Activated CD4-positive, CD25-positive, alpha-beta regulatory T cell treated with anti-CD3 and anti-CD28 coated beads, Interleukin-2, amount 50 U/mL, for 16 hours (primary cell): ENCODE data around the gene ZNF22.

Source experiments
- DNase-seq: peaks from one replicate; pipeline ENCODE4 v3.0.0-alpha.2; 2020; ENCODE audit warnings: low read depth, low spot score

The ZNF22 gene

GRCh38 chr10:45000752-45001380 lies at the start of gene ZNF22:
TSS of gene ZNF22 (plus strand) at chr10:45000923. CDS start at chr10:45003369, 2,446 bp downstream.
- peak; percentile 15 for DNase-seq

DNA sequence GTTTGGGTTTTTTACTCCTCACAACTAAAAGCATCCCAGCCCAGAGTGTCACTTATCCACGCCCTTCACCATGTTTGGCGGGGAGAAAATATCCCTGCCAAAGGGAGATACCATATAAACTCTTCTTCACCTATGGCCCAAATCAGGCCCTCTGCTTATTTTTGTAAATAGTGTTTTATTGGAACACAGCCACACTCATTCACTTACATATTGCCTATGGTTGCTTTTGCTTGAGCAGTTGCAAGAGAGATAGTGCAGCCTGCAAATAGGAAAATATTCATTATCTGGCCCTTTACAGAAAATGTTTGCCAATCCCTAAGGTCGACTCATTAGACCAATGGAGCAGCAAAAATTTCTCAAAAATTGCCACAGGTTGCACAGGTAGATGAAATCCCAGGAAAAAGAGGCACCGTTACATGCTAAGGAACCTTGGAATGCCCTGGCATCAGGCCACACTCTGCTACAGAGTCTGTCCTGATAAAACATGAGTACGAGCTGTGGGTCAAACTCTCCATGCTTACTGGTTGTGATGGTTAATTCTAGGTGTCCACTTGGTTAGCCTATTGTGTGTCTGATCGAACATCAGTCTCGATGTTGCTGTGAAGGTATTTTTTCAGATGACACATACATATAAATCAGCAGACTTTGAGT lies 49.0 kb upstream of the ZNF22 start:
- no peak for DNase-seq

- no peak for DNase-seq
Measured at GRCh38 chr10:44952779-44953231, 47.9 kb upstream of the ZNF22 start.

- no peak for DNase-seq
Measured at GRCh38 chr10:44954042-44954441, 46.7 kb upstream of the ZNF22 start.

DNA sequence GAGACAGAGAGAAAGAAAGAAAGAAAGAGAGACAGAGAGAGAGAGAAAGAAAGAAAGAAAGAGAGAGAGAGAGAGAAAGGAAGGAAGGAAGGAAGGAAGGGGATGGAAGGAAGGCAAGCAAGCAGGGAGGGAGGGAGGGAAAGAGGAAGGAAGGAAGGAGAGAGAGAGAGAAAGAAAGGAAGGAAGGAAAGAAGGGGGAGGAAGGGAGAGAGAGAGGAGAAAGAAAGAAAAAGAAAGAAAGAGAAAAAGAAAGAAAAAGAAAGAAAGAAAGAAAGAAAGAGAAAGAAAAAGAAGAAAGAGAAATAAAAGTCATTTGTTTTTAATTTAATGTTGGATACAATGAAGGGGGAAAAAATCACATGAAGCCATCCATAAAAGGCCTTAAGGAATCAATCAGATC lies 45.8 kb upstream of the ZNF22 start:
- no peak for DNase-seq

DNA sequence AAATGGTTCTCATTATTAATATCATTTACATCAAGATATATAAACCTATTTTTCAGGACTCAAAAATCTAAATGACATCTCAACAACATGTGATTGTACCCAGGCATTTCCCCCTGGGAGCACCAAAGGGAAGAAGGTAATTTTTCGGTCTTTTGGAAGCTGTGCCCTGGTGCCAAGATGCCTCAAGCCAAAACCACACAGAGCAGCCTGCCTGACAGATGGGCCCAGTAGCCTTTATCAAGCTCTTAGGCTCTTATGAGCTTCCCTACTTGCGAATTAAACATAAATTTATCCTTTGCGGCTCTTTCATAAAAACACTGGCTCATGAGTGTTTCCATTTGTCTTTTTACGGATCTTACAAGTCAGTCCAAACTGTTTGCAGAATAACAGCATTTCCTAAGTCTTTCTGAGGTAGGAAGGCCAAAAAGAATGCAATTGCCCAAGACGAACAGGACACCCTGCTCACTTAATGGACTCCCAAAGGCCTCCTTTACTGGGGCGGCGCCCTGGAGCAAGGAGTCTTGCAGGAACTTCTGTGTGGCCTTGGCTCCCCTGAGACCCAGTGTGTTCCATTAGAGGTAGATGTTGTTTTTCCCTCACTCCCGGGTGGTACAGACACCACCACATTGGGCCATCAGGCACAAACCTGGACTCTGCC lies 45.2 kb upstream of the ZNF22 start:
- DNase-seq = no peak

GRCh38 chr10:44956226-44956625 lies 44.5 kb upstream of the ZNF22 start:
- no peak for DNase-seq

DNA sequence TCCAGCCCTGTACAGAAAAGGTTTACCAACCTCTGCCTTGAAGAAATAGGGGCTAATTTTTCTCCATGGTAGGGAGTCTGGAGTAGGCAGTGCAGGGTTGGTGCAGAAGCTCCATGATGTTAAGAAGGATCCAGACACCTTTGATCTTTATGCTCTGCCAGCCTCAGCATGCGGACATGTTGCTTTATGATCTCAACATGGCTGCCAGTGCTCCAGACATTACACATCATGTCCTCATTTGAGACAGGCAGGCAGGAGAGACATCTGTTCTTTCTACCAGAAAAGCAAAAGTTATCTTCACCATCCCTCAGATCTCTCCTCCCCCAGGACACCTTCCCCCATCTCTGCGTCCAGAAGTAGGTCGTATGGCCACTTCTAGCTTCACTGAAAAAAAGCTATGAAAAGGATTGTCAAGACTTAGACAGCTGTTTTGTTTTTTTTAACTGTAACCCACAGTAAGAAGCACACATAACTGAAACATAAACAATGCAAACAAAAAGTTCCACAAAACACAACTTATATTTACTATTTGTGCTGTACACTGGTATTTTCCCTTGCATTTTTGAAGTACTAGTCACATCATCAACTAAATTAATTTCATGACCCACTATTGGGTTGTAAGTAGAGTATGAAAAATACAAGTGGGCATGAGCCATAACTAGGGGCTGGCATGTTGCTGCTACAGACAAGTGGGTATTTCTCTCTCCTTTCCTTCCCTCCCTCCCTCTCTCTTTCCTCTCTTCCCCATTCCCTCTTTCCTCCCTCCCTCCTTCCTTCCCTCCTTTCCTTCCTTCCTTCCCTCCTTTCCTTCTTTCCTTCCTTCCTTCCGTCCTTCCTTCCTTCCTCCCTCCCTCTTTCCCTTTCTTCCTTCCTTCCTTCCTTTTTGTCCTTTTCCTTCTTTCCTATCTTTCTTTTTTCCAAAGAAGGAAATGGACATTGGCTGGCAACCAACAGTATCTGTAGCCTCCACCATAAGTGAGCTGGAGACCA lies 43.7 kb upstream of the ZNF22 start:
- no peak for DNase-seq

DNA sequence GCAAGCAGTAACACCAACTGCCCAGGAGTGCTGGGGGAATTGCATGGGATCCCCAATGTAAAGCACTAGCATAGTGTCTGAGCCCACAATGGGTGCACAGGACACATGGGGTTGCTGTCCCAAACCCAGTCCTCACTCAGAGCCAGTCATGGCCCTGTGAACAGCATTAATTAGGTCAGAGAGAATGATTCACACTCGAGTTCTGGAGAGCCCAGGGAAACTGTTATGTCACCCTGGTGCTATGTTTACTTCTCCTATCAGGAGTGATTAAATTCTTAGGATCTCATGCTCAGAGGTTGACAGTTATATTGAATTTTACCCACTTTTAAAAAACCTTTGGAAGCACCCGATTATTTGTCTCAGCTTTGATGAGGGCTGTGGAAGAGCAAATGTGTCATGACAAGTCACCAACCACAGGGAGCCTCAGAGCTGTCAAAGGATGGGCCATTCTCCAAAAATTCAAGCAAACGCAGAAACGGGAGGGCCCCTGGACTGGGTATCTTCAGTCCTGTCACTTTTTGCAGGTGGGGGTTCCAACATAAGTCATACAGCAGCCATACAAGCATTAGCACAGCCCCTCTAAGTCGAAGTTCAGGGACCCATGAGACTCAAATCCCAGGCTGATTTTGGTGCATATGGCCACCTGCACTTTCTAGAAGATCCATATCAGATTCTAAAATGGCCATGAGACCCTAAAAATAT lies 42.4 kb upstream of the ZNF22 start:
- DNase-seq = no peak

GRCh38 chr10:44958898-44959246 lies 41.9 kb upstream of the ZNF22 start:
- DNase-seq = no peak

DNA sequence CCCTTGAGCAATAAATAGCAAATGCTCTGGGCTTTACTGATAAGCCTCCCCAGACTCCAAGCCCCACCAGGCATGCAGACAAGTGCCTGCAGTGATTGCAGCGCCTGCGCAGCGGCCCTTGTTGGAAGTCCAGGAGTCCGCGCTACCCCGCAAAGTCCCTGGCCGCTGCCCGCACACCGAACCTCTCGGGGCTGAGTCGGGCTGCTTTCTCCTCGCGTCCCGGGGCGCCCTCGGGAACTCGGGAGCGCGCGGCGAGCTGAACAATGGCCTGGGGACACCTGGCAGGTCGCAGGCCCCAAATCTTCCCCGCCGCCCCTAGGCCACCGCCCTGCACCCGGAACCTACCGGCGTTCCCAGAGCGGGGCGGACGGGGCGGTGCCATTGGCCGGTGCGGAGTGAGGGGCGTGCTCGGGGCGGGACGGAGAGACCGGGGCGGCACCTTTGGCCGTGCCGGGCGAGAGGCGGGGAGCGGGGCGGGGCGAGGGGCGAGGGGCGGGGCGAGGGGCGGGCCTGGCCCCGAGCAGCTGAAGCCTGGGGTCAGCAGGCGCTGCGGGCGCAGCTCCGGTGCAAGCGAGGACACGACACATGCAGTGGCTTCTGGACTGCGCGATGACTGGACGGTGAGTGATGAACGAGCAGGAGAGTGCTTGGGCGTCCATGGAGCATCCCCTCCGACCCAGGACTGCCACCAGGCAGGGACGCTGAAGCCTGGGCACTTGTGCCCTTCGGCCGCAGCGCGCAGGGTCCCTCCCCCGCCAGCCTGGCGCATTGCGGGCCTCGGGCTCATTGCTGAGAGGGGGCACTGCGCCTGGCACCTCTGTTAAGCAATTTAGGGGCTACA lies 41.3 kb upstream of the ZNF22 start, which contains the start of gene RASSF4:
RASSF4 (plus strand) TSS at position 556 of the 841 bp plus-strand sequence. CDS start 10,401 bp downstream, outside the sequence.
- peak; percentile 80 for DNase-seq

- DNase-seq = no peak
Measured at GRCh38 chr10:44960088-44960460, 40.6 kb upstream of the ZNF22 start.

DNA sequence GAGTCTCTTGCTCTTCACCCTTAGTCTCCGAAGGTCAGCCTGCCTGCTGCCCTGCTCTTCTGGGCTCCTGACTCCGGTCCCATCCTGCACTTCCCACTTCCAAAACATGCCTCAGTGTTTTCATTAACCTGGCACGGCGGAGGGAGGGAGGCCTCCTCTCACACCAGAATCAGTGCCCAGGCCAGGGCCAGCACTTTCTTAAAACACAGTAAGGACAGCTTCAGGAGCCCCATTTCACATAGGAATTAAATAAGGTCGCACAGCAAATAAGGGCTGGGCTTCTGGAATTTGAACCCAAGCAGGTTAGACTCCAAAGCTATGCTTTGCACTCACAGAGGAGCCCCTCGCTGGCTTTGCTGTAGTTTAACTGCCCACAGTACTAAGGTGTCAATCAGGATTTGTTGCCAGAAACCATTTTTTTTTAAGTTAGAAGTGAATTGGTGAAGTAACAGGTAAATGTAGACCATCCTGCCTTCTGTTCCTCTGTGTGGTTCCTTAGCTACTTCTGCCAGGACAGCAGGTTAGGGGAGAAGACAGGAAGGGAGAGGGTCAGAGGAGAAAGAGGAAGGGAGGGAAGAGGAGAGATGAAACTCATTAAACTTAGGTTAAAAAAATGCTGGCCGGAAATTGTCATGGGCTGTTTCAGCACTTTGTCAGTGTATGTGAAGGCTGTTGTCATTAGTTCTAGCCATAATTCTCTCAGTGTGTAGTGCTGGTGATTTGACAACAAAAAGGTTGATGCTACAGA lies 40.1 kb upstream of the ZNF22 start:
- no peak for DNase-seq

DNA sequence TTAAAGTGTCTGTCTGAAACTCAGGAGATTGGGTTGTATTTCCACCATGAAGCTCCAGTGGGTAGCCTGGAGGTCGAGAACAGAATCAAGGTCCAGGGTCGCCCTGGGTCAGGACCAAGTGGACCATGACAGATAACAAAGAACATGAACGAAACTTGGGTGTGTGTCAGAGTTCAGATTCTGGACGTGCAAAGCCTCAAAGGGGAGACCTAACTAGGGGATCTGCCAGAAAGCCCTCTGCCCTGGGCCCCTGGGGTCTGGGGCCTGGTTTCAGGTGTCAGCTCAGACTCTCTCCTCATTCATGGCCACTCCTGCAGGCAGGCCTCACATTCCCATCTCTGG lies 39.5 kb upstream of the ZNF22 start:
- DNase-seq = no peak

DNA sequence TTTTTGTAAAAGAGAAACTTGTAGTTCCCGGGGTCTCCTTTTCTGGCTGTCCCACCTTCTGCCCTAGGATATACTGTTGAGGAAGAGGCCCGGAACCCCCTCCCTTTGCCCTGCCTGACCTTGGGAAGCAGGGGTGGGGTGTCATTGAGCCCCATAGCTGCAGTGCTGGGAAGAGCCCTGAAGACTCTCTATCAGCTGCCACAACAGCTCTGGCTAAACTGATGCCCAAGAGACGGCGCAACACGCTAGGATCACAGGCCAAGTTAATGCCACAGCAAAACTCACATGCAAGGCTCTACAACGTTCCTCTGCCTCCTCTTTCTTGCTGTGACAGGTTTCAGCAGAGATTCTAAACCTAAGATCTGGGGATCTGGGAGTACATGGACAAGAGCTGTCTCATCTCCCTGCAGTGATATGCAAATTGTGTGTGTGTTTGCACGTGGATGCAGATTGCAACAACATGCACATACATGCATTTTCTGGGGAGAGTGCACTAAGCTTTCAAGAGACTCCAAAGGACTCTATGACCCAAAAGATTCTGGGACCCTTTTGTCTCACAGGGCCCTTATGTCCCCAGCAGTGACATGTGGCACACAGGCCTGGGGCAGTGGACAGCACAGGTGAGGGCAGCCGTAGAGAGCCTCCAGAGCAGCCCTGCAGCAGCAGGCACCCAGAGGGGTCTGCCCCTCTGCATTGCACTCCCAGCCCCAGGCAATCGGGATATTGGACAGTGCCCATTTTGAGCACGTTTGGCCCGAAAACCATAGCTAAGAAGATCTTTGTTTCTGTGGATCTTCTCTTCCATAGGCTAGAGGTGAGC lies 38.6 kb upstream of the ZNF22 start:
- no peak for DNase-seq

- no peak for DNase-seq
Measured at GRCh38 chr10:44962870-44963738, 37.6 kb upstream of the ZNF22 start.

DNA sequence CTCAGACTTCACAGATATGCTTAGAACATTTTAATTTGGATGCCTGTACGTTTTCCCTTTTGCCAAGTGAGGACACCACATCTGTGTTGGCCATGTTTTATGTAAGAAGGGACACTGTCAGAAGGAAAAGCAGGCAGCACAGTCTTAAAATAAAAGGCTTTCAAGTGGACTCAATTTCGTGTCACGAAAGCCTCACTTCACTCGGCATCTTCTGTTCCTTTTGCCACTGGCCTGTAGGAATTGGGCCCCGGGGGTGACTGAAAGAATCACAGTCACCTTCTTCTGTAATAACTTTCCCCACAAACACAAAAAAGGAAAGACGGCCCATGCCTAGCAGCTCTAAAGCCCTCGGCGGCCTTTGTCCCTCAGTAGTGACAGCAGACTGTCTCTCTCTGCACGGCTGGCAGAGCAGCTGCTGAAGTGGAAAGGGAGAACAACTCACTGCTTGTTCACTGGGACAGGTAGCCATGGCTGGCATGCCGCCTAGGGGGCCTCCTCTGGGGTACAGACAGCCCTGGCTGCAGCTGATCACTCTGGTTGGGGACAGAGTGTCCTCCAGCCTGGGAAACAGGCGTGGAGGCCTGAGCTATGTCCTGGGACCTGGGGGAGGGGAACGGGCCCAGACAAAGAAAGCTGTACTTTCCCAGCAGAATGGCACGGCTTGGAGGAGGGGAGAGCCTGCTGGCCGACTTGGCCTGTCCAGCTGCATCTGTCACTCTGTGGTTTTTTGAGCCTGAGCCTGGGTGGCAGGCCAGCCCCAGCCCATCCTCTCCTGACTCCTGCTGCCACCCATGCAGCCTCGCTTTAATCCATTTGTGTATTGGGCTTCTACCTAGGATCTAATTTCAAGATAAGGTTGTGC lies 36.7 kb upstream of the ZNF22 start:
- no peak for DNase-seq
